ENCODE data around the gene POSTN.

Gene POSTN

DNA sequence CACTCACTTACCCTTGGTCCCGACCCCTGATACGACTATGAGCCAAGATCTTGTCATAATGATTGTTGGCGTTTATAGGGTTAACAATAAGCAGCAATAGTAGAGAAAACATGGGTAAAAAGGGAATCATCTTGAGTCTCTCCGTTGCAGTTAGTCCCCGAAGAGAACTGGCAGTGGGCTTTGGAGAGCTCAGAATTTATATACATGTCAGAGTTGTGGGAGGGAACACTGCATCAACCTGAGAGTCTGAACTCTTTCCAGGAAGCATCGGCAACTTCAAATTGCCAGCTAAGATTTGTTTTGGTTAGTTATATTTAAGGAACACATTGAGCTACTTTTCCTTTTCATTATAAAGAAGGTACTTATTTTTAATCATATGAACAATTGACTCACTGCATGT, at the start of gene POSTN:
TSS of gene POSTN (minus strand) at position 172 of the 400 bp plus-strand sequence. CDS start at position 130, 42 bp downstream.
- no peak for DNase-seq (ENCODE audit: low read depth in 1 of 2, low spot score in 1 of 2)

DNA sequence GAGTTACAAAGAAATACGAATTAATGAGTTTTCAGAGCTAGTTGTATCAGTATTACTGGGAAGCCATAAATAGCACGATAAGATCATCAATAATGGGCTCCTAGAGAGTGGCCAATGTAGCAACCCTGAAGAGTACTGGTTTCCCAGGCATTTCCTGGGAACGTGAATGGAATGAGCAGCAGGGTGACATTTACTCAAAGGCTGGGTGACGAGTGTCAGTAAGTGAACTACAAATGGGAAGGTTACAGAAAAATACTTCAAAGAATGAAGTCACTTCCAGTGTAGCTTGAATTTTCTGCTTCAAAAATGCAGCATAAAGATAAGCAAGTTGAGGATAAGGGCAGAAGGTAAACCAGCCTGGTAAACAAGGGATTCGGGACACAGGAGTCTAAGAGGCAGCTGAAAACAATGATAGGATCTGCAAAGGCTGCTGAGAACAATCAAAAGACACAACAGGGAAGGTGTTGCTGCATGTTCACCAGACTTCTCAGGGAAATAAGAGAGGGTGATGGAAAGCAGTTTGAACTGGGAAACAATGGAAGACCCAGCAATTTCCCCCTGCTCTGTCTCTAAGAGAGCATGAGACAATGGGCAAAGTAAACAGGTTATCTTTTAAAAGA, 48.6 kb upstream of the POSTN start:
- DNase-seq (ENCODE audit: low read depth in 1 of 2, low spot score in 1 of 2) = no peak

DNA sequence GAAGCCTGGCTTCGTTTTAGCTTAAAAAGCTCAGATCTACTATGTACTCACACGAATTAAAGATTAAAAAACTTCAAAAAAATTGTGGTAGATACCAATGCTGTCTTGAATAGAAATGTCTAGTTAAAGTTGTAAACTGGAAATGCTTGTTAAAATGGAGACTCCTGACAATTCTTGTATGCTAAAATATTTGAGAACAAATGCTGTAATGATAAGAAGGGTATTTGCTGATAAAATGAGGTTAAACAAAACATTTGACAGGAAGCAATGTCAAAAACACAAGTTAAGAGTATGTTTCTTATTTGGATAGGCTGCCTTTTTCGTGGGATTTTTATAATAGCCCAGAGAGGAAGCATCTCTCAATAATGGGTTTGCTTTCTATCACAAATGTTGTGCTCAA, 48.0 kb upstream of the POSTN start:
- no peak for DNase-seq (ENCODE audit: low read depth in 1 of 2, low spot score in 1 of 2)

DNA sequence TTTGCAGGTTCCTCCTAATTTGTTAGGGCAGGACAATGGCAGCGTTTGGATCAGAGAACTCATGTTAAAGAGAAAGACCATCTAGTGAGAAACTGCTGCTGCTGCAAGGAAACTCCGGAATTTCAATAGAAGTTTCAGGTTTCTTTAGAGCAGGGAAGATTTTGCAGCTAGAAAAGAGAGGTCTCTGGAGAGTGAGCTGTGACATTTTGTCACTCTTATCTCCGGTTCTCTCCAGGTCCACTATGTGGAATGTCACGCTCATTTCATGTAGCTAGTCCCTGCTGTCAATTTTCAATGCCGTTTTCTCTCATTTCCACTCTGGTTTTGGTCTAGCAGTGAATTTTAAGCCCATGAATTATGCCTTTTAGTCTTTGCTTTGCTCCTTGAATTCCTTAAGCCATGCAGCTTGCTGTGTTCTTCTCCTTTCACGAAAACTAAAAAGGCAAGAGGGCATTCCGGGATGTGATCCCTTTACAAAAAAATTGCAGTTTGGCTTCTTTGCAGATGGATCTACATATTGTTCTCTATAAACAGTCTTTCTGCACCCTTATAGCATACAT, 46.7 kb upstream of the POSTN start:
- DNase-seq (ENCODE audit: low read depth in 1 of 2, low spot score in 1 of 2) = no peak

DNA sequence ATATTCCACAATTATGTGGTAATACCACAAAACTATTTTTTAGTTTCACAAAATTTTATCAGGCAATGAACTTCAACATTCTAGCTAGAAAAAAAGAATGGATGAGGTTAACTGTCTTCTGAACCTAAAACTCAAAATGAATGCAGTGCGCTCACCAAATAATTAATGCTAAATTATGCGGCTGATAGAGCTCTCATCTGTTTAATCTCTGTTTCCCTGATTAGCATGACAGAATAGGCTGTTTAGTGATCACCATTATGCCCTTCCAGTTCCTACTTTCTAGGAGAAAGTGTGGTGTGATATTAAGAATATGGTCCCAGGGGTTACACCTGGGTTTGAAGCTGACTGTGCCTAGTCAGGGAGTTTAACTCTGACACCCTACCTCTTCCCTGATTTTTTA, 42.8 kb upstream of the POSTN start:
- DNase-seq (ENCODE audit: low read depth in 1 of 2, low spot score in 1 of 2) = no peak

- DNase-seq (ENCODE audit: low read depth in 1 of 2, low spot score in 1 of 2) = no peak
These were observed 41.9 kb upstream of the POSTN start for GRCh38 chr13:37640499-37640898.

GRCh38 chr13:37636701-37637100, 38.1 kb upstream of the POSTN start:
- DNase-seq (ENCODE audit: low read depth in 1 of 2, low spot score in 1 of 2) = no peak

GRCh38 chr13:37632294-37632693, 33.7 kb upstream of the POSTN start:
- DNase-seq (ENCODE audit: low read depth in 1 of 2, low spot score in 1 of 2) = no peak

DNA sequence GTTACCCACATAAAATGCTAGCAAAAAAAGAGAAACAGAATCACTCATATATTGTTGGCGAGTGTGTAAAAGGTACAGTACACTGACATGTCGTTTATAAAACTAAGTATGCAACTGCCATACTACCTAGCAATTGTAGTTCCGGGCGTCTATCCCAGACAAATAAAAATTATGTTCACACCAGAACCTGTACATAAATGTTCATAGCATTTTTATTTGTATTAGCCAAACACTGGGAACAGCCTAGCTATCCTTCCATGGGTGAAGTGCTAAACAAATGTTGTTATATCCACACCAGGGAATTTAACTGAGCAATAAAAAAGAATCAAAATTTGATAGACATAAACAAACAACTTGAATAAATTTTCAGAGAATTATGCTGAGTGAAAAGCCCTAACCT, 28.9 kb upstream of the POSTN start:
- DNase-seq (ENCODE audit: low read depth in 1 of 2, low spot score in 1 of 2) = no peak

- DNase-seq (ENCODE audit: low read depth in 1 of 2, low spot score in 1 of 2) = no peak
These were observed 23.3 kb upstream of the POSTN start for GRCh38 chr13:37621811-37622361.

DNA sequence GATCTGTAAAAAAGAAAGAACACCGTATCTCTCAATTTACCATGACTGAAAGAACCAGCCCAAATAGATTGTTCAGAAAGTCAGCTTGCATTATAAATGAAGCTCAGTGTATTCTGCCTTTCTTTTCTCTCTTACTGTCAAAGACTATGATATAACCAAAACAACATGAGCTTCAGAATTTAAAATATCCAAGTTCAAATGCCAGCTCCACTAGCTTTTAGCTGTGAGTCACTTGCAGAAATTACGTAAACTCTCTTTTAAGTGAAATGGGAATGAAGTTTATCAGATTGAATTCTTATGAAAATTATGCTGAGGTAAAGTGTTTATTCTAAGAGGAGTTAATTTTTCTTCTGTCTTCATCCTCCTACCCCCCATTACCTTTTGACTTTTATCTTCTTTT, 20.0 kb upstream of the POSTN start:
- no peak for DNase-seq (ENCODE audit: low read depth in 1 of 2, low spot score in 1 of 2)

- no peak for DNase-seq (ENCODE audit: low read depth in 1 of 2, low spot score in 1 of 2)
These were observed 18.6 kb upstream of the POSTN start for GRCh38 chr13:37617173-37617572.

- DNase-seq (ENCODE audit: low read depth in 1 of 2, low spot score in 1 of 2) = no peak
These were observed 17.6 kb upstream of the POSTN start for GRCh38 chr13:37616131-37616530.

DNA sequence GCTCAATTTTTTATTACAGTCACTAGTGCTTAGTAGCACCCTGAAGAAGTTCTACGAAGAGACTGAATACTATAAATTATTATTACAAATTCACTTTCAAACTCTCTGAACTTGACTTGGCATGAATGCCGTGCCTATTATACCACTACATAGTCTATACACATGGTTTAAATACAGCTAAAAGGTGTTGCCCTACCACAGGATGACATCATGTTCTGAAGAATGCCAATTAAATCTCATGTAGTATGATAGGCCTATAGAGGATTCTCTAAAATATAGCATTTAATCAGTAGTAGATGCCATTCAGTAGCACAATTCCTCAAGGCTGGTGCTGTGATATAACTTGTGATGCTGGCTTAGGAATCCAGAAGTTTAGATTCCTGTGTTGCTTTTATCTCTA, 16.7 kb upstream of the POSTN start:
- DNase-seq (ENCODE audit: low read depth in 1 of 2, low spot score in 1 of 2) = no peak

- no peak for DNase-seq (ENCODE audit: low read depth in 1 of 2, low spot score in 1 of 2)
These were observed 15.1 kb upstream of the POSTN start for GRCh38 chr13:37613638-37614037.

- no peak for DNase-seq (ENCODE audit: low read depth in 1 of 2, low spot score in 1 of 2)
These were observed 14.7 kb upstream of the POSTN start for GRCh38 chr13:37613236-37613635.

GRCh38 chr13:37608750-37609339, 10.3 kb upstream of the POSTN start:
- no peak for DNase-seq (ENCODE audit: low read depth in 1 of 2, low spot score in 1 of 2)

- DNase-seq (ENCODE audit: low read depth in 1 of 2, low spot score in 1 of 2) = no peak
These were observed 4.3 kb upstream of the POSTN start for GRCh38 chr13:37602733-37603381.

DNA sequence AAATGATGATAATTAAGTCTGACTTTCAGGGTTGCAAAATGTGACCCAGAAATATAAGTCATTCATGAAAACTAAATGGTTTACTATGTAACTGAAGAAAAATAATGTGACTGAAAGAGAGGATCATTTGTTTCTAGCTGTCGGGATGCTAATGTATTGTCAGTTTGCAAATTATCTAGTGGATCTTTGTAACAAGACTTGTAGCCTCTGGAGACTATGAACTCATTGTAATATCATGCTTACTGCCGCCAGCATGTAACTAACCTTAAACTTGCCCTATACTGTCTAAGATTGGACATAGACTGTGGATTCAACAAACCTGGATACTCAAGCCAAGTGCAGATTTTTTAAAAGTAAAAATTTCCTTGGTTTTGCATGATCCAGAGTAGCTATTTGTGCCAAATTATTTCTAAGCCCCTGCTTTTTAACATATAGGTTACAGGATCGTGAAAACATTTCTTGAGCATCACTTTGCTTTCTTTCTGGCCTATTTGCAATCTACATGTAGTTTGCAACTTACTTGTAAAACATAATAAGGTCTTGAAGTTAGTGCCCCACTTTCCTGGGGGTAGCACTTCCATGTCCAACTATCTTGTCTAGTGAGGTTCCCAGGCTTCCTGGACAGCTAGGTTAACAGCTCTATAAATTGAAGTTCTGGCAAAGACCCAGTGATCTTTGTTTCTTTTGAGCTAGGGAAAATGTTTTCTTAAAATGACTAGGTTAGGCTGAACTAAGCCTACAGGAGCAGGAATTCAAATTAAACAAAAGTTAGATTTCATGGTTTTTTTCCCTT, 3.3 kb upstream of the POSTN start:
- no peak for DNase-seq (ENCODE audit: low read depth in 1 of 2, low spot score in 1 of 2)

DNA sequence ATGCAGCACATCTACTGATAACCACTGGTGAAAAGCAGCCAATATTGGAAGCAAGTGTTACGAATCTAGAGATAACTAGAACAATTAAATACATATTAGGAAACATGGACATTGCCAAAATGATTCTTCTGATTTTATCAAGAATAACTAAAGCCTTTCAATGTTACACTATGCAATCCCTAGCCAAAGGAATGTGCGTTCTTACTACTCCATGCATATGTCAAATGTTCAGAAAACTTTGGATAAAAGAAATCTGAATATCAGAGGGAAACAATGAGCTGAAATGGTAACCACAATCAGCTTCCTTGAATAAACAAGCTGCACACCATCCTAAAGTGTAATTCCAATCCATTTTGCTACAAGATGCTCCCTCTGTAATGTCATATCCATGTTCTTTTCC, 951 bp upstream of the POSTN start:
- no peak for DNase-seq (ENCODE audit: low read depth in 1 of 2, low spot score in 1 of 2)

DNA sequence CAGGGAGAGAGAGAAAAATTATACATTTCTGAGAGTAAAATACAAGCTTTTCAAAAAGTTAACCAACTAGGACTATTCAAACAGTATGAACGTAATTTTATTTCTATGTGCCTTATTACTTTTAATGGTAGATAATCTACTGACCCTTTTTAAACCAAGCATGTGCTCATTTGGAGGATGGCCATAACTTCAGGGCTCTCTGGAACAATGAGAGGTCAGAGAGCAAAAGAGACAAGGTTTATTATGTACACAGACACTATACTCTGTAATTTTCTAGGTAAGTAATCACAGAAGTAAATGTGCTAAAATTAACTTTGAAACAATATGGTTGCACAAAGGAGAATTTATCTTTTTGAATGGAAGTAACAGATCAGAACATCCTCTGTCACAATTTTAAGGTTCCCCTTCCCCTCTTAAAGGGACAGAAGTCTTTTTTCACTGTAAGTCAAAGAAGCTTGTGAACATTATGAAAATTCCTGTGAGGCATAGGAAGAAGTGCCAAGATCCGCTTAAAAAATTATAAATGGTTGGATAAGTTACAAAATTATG, 1.0 kb downstream of the POSTN start:
- DNase-seq (ENCODE audit: low read depth in 1 of 2, low spot score in 1 of 2) = no peak

All from activated CD4-positive, alpha-beta T cell treated with anti-CD3 and anti-CD28 coated beads, Interleukin-2, amount 50 U/mL, for 24 hours (primary cell).